ENCODE data around the gene MRPL24. TPM values are rescaled to one million over a fixed set of nuclear protein-coding genes. Genes with fewer than 3 reads are reported as not detected.

MRPL24 gene
- total and polyA plus RNA-seq, 12 donors = 70.3 to 250 (median 88.1) TPM

DNA sequence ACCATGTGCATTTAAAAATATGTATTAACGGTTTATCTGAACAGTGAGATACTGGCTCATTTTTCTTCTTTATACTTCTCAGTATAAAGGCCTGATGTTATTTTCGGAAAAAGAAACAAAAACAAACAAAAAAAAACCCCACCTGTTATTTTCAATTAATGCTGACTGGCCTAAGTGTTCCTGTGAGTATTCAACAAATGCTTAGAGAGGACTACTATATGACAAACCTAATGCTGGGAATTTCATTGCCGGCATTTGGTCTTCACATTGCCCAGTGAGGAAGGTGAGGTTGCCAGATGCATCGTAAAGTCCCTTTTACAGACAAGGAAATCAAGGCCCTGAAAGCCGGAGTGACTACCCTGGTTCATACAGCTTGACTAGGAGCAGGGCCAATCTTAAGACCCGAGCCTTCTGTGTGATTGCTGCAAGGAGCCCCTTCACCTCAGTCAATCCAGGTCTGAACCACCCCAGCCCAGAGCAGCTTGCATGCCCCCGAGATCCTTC lies 599 bp downstream of the MRPL24 start:
- peaks cover 0 to 70% (median 41%) of the 10 kb centered on the region in 9 donors for H3K36me3 ChIP-seq
- no peaks in the 10 kb centered on the region for H3K27me3 ChIP-seq
- H3K4me3 ChIP-seq = peak overlapping the region; percentile 33 to 87 (median 74)
- peaks cover 2 to 44% (median 22%) of the 10 kb centered on the region in 9 donors for H3K4me1 ChIP-seq
- no peaks in the 10 kb centered on the region for H3K9me3 ChIP-seq
- WGBS, 2 donors = 25 to 28% methylated on average over 7 of the region's 7 CpGs
- ATAC-seq (peak in 4 of 8 donors; percentile 5 to 10 (median 8)), DNase-seq (no peak)
- intact Hi-C loops (cut with DNase I) = loop anchor here in 1 of 10 donors (10.0 kb wide), 1 partner anchor 235 kb away; the partner anchor contains the start of gene MEF2D
- H3K27ac ChIP-seq = peak overlapping the region in 9 of 10 donors; percentile 13 to 96 (median 89)
- TF ChIP-seq, protein P1, sequence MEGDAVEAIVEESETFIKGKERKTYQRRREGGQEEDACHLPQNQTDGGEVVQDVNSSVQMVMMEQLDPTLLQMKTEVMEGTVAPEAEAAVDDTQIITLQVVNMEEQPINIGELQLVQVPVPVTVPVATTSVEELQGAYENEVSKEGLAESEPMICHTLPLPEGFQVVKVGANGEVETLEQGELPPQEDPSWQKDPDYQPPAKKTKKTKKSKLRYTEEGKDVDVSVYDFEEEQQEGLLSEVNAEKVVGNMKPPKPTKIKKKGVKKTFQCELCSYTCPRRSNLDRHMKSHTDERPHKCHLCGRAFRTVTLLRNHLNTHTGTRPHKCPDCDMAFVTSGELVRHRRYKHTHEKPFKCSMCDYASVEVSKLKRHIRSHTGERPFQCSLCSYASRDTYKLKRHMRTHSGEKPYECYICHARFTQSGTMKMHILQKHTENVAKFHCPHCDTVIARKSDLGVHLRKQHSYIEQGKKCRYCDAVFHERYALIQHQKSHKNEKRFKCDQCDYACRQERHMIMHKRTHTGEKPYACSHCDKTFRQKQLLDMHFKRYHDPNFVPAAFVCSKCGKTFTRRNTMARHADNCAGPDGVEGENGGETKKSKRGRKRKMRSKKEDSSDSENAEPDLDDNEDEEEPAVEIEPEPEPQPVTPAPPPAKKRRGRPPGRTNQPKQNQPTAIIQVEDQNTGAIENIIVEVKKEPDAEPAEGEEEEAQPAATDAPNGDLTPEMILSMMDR (IDR thresholded peaks at IDR 0.05) = no peak

DNA sequence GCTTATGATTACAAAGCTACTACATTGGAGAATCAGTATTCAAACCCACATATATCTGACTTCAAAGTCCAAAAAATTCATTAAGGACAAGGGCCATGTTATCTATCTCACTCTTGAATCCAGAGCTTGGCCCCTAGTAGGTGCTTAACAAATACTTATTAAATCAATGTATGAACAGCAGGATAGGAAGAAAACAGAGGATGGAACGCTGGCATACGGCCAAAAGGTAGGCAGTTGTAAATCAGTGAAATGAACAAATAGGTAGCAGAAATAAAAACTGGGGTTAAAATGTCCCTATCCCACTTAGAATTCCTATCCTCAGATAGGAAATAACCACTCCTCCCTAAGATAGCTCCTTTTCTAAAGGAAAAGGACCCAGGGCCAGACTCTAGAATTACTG lies 2.0 kb downstream of the MRPL24 start:
- Histone ChIP-seq H3K27me3 (no peaks in the 10 kb centered on the region), H3K9me3 (no peaks in the 10 kb centered on the region), H3K4me1 (peaks cover 2 to 31% (median 17%) of the 10 kb centered on the region in 9 donors), H3K4me3 (no peak overlapping the region), H3K36me3 (peaks cover 0 to 70% (median 36%) of the 10 kb centered on the region in 9 donors), H3K27ac (no peak overlapping the region)
- TF ChIP-seq, protein P1 (IDR thresholded peaks at IDR 0.05) = no peak
- intact Hi-C loops (cut with DNase I) = loop anchor here in 2 of 10 donors (2.0 to 5.0 kb wide), 2 partner anchors 32 to 33 kb away; no protein-coding TSS in a partner anchor
- DNase-seq (no peak), ATAC-seq (no peak)
- WGBS, 2 donors = 82% methylated on average over 2 of the region's 2 CpGs

DNA sequence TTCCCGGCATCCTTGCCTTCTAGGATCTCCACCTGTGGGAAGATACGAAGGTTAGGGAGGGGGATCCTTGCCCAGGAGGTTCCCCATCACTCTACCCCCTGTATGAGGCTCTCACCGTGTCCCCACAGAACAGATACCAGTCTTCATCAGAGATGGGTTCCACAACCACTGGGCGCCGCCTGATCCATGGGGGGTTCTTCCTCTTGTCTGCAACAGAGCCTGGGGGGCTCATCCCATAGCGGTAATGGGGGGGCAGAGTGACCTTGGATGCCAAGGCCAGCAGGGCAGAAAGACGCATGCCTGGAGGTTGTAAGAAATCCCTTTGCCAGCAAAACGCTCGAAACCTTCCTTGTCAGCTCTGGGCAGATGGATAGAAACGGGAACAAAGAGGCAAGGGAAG lies 2.5 kb downstream of the MRPL24 start:
- TF ChIP-seq, protein P1 (IDR thresholded peaks at IDR 0.05) = no peak
- DNase-seq (no peak), ATAC-seq (no peak)
- Histone ChIP-seq H3K4me1 (peaks cover 2 to 30% (median 17%) of the 10 kb centered on the region in 9 donors), H3K4me3 (no peak overlapping the region), H3K27me3 (no peaks in the 10 kb centered on the region), H3K27ac (no peak overlapping the region), H3K36me3 (peaks cover 0 to 70% (median 31%) of the 10 kb centered on the region in 9 donors), H3K9me3 (no peaks in the 10 kb centered on the region)
- 88 to 91% methylated on average over 10 of the region's 10 CpGs for WGBS, 2 donors
- intact Hi-C loops (cut with DNase I) = loop anchor here in 2 of 10 donors (2.0 to 5.0 kb wide), 2 partner anchors 32 to 34 kb away; no protein-coding TSS in a partner anchor

DNA sequence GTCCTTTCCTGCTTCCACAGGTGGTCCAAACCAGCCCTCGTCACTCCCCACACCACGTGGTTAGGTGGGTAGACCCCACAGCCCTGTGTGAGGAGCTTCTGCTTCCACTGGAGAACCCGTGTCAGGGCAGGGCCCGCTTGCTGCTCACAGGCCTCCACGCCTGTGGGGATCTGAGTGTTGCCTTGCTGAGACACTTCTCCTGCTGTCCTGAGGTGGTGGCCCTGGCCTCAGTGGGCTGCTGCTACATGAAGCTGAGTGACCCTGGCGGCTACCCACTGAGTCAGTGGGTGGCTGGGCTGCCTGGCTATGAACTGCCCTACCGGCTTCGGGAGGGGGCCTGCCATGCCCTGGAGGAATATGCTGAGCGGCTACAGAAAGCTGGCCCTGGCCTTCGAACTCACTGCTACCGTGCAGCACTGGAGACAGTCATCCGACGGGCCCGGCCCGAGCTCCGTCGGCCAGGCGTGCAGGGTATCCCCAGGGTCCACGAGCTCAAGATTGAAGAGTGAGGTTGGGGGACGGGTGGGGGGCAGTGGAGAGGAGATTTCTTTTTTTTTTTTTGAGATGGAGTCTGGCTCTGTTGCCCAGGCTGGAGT lies 6.8 kb downstream of the MRPL24 start:
- no peaks in the 10 kb centered on the region for H3K27me3 ChIP-seq
- H3K9me3 ChIP-seq = no peaks in the 10 kb centered on the region
- peaks cover 0 to 72% (median 36%) of the 10 kb centered on the region in 9 donors for H3K36me3 ChIP-seq
- WGBS, 2 donors = 94% methylated on average over 20 of the region's 20 CpGs
- peaks cover 0 to 10% (median 9%) of the 10 kb centered on the region in 9 donors for H3K4me1 ChIP-seq
- H3K27ac ChIP-seq = no peak overlapping the region
- DNase-seq (no peak), ATAC-seq (no peak)
- TF ChIP-seq, protein P1 (IDR thresholded peaks at IDR 0.05) = no peak
- H3K4me3 ChIP-seq = no peak overlapping the region
- intact Hi-C loops (cut with DNase I) = no loop called here

Data from heart right ventricle (tissue), 16 donors.